Smooth muscle cell (in vitro differentiated cells): Measurements from ENCODE around the gene ADGRD2. TPM values are rescaled to one million over a fixed set of nuclear protein-coding genes. Genes with fewer than 3 reads are reported as not detected.

Experiments used
- DNase-seq: peaks from one replicate; lab custom pipeline; 2025; ENCODE audit not compliant: unreplicated experiment; lab: John Stamatoyannopoulos, UW
- H2AFZ ChIP-seq: fragments of 200-600 bp; sonication (generic); 2 replicates; pipeline ENCODE4 v1.6.0; 2016; ENCODE audit warnings: antibody characterized with exemption, low read depth, mild to moderate bottlenecking
- H3F3A ChIP-seq: fragments of 200-600 bp; sonication (generic); 2 replicates; pipeline ENCODE4 v1.6.0; 2017; ENCODE audit warnings: antibody characterized with exemption, low read depth
- H3K27ac ChIP-seq: fragments of 200-600 bp; sonication (generic); 2 replicates; pipeline ENCODE4 v1.5.1; 2016; ENCODE audit warnings: low read depth, mild to moderate bottlenecking
- H3K27me3 ChIP-seq: fragments of 200-600 bp; sonication (generic); 2 replicates; pipeline ENCODE4 v1.6.1; 2016; ENCODE audit warnings: low read depth, mild to moderate bottlenecking
- H3K36me3 ChIP-seq: fragments of 200-600 bp; sonication (generic); 2 replicates; pipeline ENCODE4 v1.5.1; 2016; ENCODE audit warnings: low read depth
- H3K4me1 ChIP-seq: fragments of 200-600 bp; sonication (generic); 2 replicates; pipeline ENCODE4 v1.5.1; 2016; ENCODE audit warnings: low read depth
- H3K4me2 ChIP-seq: fragments of 200-600 bp; sonication (generic); 2 replicates; pipeline ENCODE4 v1.6.0; 2016; ENCODE audit warnings: mild to moderate bottlenecking
- H3K4me3 ChIP-seq: fragments of 200-600 bp; sonication (generic); 2 replicates; pipeline ENCODE4 v1.5.1; 2016; ENCODE audit warnings: mild to moderate bottlenecking
- H3K79me2 ChIP-seq: fragments of 200-600 bp; sonication (generic); 2 replicates; pipeline ENCODE4 v1.6.0; 2016; ENCODE audit warnings: low read depth, mild to moderate bottlenecking
- H3K9ac ChIP-seq: fragments of 200-600 bp; sonication (generic); 2 replicates; pipeline ENCODE4 v1.6.0; 2016; ENCODE audit warnings: low read depth
- H3K9me3 ChIP-seq: fragments of 200-600 bp; sonication (generic); replicated peaks from 2 replicates; pipeline ENCODE4 v1.5.1; 2016; ENCODE audit warnings: low read depth
- H4K20me1 ChIP-seq: fragments of 200-600 bp; sonication (generic); 2 replicates; pipeline ENCODE4 v1.6.0; 2016; ENCODE audit warnings: low read depth
- CTCF ChIP-seq: fragments of 200-600 bp; sonication (generic); IDR thresholded peaks from 2 replicates; pipeline ENCODE4 v1.5.1; 2017; ENCODE audit warnings: borderline replicate concordance, mild to moderate bottlenecking, antibody characterized with exemption; ENCODE audit not compliant: insufficient read depth, poor library complexity, severe bottlenecking
- WGBS: methylation state at CpG from one replicate; pipeline ENCODE4 v1.1.7; 2016; ENCODE audit warnings: low lambda C conversion rate; 5-methylcytosine and 5-hydroxymethylcytosine counted together
- polyA plus RNA-seq: library from polyadenylated mRNA; unstranded; fragments of >200 nt; fragmentation: Nextera tagmentation; extraction: Ambion mirVana; gene quantifications from 2 replicates; pipeline ENCODE4 v1.2.1, GENCODE V29; 2016
- total RNA-seq: library from RNA; depleted of rRNA; stranded (reverse); fragments of >200 nt; gene quantifications from 2 replicates; pipeline ENCODE4 v1.2.3, GENCODE V29; 2014

ADGRD2 gene
- total and polyA plus RNA-seq, 2 experiments from 2014 or later, result not detected

DNA sequence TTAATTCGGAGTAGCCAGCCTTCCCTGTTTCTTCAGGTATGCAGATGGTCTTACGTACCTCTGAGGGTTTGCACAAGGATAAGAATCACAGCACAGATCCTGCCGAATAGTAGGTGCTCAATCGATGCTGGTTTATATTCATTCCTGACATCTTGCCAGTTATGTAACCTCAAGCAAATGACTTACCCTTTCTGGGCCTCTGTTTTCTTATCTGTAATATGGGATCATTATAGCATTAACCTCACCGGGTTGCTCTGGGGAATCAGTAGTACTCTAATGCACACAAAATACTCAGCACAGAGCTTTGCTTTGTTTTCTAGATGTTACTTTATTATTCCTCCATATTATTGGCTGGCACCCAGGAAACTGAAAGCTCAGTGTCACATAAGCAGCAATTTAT is 64.6 kb downstream of the ADGRD2 start:
- Histone ChIP-seq H3K9ac (no peak overlapping the region), H2AFZ (no peak overlapping the region), H3K4me3 (no peak overlapping the region), H3K4me2 (no peak overlapping the region), H3K27me3 (no peaks in the 10 kb centered on the region), H3F3A (no peaks in the 10 kb centered on the region), H3K27ac (no peak overlapping the region), H3K79me2 (no peaks in the 10 kb centered on the region), H4K20me1 (no peaks in the 10 kb centered on the region), H3K9me3 (no peaks in the 10 kb centered on the region), H3K4me1 (no peaks in the 10 kb centered on the region), H3K36me3 (no peaks in the 10 kb centered on the region)
- no peak for TF ChIP-seq CTCF
- WGBS, result 88% methylated on average over 5 of the region's 5 CpGs
- no peak for DNase-seq

GRCh38 chr9:124517600-124517999 is 67.3 kb downstream of the ADGRD2 start:
- no peak for TF ChIP-seq CTCF
- H3K27me3 ChIP-seq, result no peaks in the 10 kb centered on the region
- no peak overlapping the region for H3K27ac ChIP-seq
- H3K4me3 ChIP-seq, result no peak overlapping the region
- H3K4me1 ChIP-seq, result no peaks in the 10 kb centered on the region
- 80% methylated on average over 5 of the region's 5 CpGs for WGBS
- no peak overlapping the region for H3K4me2 ChIP-seq
- H3K79me2 ChIP-seq, result no peaks in the 10 kb centered on the region
- no peak overlapping the region for H3K9ac ChIP-seq
- no peaks in the 10 kb centered on the region for H3K36me3 ChIP-seq
- H3K9me3 ChIP-seq, result no peaks in the 10 kb centered on the region
- no peak for DNase-seq
- no peaks in the 10 kb centered on the region for H4K20me1 ChIP-seq
- no peaks in the 10 kb centered on the region for H3F3A ChIP-seq
- H2AFZ ChIP-seq, result no peak overlapping the region

- DNase-seq, result no peak
- Histone ChIP-seq H3K27me3 (no peaks in the 10 kb centered on the region), H3F3A (no peaks in the 10 kb centered on the region), H3K27ac (no peak overlapping the region), H3K9me3 (no peaks in the 10 kb centered on the region), H4K20me1 (no peaks in the 10 kb centered on the region), H3K4me1 (no peaks in the 10 kb centered on the region), H3K4me2 (no peak overlapping the region), H3K36me3 (no peaks in the 10 kb centered on the region), H3K9ac (no peak overlapping the region), H3K79me2 (no peaks in the 10 kb centered on the region), H3K4me3 (no peak overlapping the region), H2AFZ (no peak overlapping the region)
- TF ChIP-seq CTCF, result no peak
- WGBS, result 96% methylated on average over 7 of the region's 7 CpGs
Measured at GRCh38 chr9:124518116-124518515, 67.9 kb downstream of the ADGRD2 start.

DNA sequence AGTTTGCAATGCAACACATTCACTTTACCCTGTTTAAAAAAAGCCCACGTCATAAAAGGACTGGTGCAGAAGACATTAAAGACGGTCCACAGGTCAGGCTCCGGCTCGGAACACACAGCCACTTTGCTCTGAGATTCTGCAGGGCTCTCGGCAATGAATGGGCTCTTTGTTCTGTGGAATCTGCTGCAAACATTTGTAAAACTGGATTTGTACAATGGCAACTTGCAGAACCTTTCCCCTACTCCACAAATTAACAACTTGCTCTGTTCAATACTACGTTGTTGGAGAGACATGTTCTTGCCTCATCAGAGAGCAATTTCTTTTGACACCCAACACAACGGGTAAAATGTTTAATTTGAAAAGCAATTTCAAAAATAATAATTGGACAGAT is 70.0 kb downstream of the ADGRD2 start:
- DNase-seq, result no peak
- Histone ChIP-seq H4K20me1 (no peaks in the 10 kb centered on the region), H3K4me3 (no peak overlapping the region), H3K9ac (no peak overlapping the region), H3K27me3 (no peaks in the 10 kb centered on the region), H3K4me2 (no peak overlapping the region), H3K4me1 (no peaks in the 10 kb centered on the region), H3K27ac (no peak overlapping the region), H3K36me3 (no peaks in the 10 kb centered on the region), H3K9me3 (no peaks in the 10 kb centered on the region), H2AFZ (no peak overlapping the region), H3F3A (no peaks in the 10 kb centered on the region), H3K79me2 (no peaks in the 10 kb centered on the region)
- no peak for TF ChIP-seq CTCF
- WGBS, result 46% methylated on average over 7 of the region's 7 CpGs
